SK-N-SH (cell line): Measurements from ENCODE around the gene TICAM2. TPM values are rescaled to one million over a fixed set of nuclear protein-coding genes. Genes with fewer than 3 reads are reported as not detected.

ENCODE experiments used
- CTCF ChIA-PET: fragments of 300-600, 350-600 bp; formaldehyde crosslinking; extraction: SDS; loops from one replicate; lab custom pipeline; 2021; lab: Yijun Ruan, JAX
- POLR2A ChIA-PET: fragments of 350-600 bp; sonication (Branson Sonifier 250); formaldehyde crosslinking; extraction: SDS; loops from one replicate; lab custom pipeline; 2020; ENCODE audit warnings: antibody characterized with exemption, inconsistent platforms; lab: Yijun Ruan, JAX
- DNase-seq: peaks from one replicate; pipeline ENCODE4 v3.0.0; 2012
- H2AFZ ChIP-seq: fragments of 200-600 bp; sonication (generic); 2 replicates; pipeline ENCODE4 v1.8.1; 2016; ENCODE audit warnings: antibody characterized with exemption, mild to moderate bottlenecking, low read depth
- H3F3A ChIP-seq: fragments of 200-600 bp; sonication (generic); replicated peaks from 2 replicates; pipeline ENCODE3; 2016; ENCODE audit warnings: antibody characterized with exemption, mild to moderate bottlenecking; ENCODE audit not compliant: insufficient read depth
- H3K27ac ChIP-seq, 2 experiments: fragments of 200-500 bp in 1 of 2; fragments of 200-600 bp in 1 of 2; sonication (Bioruptor generic) in 1 of 2; sonication (generic), shearing (Covaris generic) in 1 of 2; 2 replicates each; pipeline versions ENCODE4 v1.5.1 to v1.6.1; 2014 to 2016; ENCODE audit warnings: low read depth in 2 of 2, inconsistent platforms in 1 of 2, low read length in 1 of 2, mild to moderate bottlenecking in 1 of 2, mixed read lengths in 1 of 2
- H3K27me3 ChIP-seq: fragments of 200-600 bp; sonication (generic), shearing (Covaris generic); 2 replicates; pipeline ENCODE4 v1.6.1; 2016; ENCODE audit warnings: mixed run types; ENCODE audit not compliant: insufficient read depth
- H3K36me3 ChIP-seq, 2 experiments: fragments of 200-500 bp in 1 of 2; fragments of 200-600 bp in 1 of 2; sonication (Bioruptor generic) in 1 of 2; sonication (generic) in 1 of 2; replicated peaks in 1 of 2; 2 replicates each; pipeline versions ENCODE3 to v1.5.1; 2014 to 2016; ENCODE audit warnings: low read length in 1 of 2, mild to moderate bottlenecking in 1 of 2; ENCODE audit not compliant: insufficient read depth in 2 of 2, control insufficient read depth in 1 of 2
- H3K4me1 ChIP-seq, 2 experiments: fragments of 200-500 bp in 1 of 2; fragments of 200-600 bp in 1 of 2; sonication (Bioruptor generic) in 1 of 2; sonication (generic), shearing (Covaris generic) in 1 of 2; 2 replicates each; pipeline versions ENCODE4 v1.5.1 to v1.6.1; 2014 to 2016; ENCODE audit warnings: low read depth in 1 of 2, low read length in 1 of 2, mixed run types in 1 of 2; ENCODE audit not compliant: insufficient read depth in 2 of 2, control insufficient read depth in 1 of 2
- H3K4me2 ChIP-seq: fragments of 200-600 bp; sonication (generic), shearing (Covaris generic); 2 replicates; pipeline ENCODE4 v1.6.1; 2017; ENCODE audit warnings: mixed run types
- H3K4me3 ChIP-seq, 2 experiments: fragments of 200-500 bp in 1 of 2; fragments of 200-600 bp in 1 of 2; sonication (Bioruptor generic) in 1 of 2; sonication (generic), shearing (Covaris generic) in 1 of 2; 2 replicates each; pipeline versions ENCODE4 v1.5.1 to v1.8.1; 2014 to 2016; ENCODE audit warnings: low read depth in 2 of 2, inconsistent platforms in 1 of 2, low read length in 1 of 2, mild to moderate bottlenecking in 1 of 2, mixed read lengths in 1 of 2, moderate library complexity in 1 of 2
- H3K79me2 ChIP-seq: fragments of 200-600 bp; sonication (generic); 2 replicates; pipeline ENCODE4 v1.8.1; 2017; ENCODE audit warnings: mild to moderate bottlenecking; ENCODE audit not compliant: insufficient read depth
- H3K9ac ChIP-seq: fragments of 200-600 bp; sonication (generic); 2 replicates; pipeline ENCODE4 v1.6.1; 2017; ENCODE audit warnings: mixed run types
- H3K9me2 ChIP-seq: fragments of 200-600 bp; sonication (generic); 2 replicates; pipeline ENCODE4 v1.6.1; 2017; ENCODE audit warnings: mixed run types
- H3K9me3 ChIP-seq: fragments of 200-600 bp; sonication (generic); 2 replicates; pipeline ENCODE4 v1.6.1; 2017; ENCODE audit warnings: mixed run types, mild to moderate bottlenecking, moderate library complexity
- H4K20me1 ChIP-seq: fragments of 200-600 bp; sonication (generic); 2 replicates; pipeline ENCODE4 v1.6.1; 2017; ENCODE audit warnings: mild to moderate bottlenecking, mixed run types; ENCODE audit not compliant: insufficient read depth
- CTCF ChIP-seq: fragments of 200-600 bp; sonication (generic); IDR thresholded peaks from 2 replicates; pipeline ENCODE4 v1.6.1; 2017; ENCODE audit warnings: antibody characterized with exemption, mild to moderate bottlenecking, moderate library complexity
- ELF1 ChIP-seq: IDR thresholded peaks from 2 replicates; pipeline ENCODE4 v1.4.0; 2012
- EP300 ChIP-seq, 2 experiments: IDR thresholded peaks; 2 replicates each; pipeline versions ENCODE4 v1.4.0 to v1.6.1; 2012; ENCODE audit warnings: borderline replicate concordance in 1 of 2, low read depth in 1 of 2, low read length in 1 of 2
- FOSL2 ChIP-seq: IDR thresholded peaks from 2 replicates; pipeline ENCODE4 v1.4.0; 2012; ENCODE audit warnings: low read depth, mild to moderate bottlenecking, moderate library complexity, borderline replicate concordance
- FOXM1 ChIP-seq: IDR thresholded peaks from 2 replicates; pipeline ENCODE4 v1.4.0; 2012; ENCODE audit warnings: low read depth, mild to moderate bottlenecking
- JUND ChIP-seq: IDR thresholded peaks from 2 replicates; pipeline ENCODE4 v1.4.0; 2012
- POLR2AphosphoS5 ChIP-seq: IDR thresholded peaks from 2 replicates; pipeline ENCODE4 v1.6.1; 2012; ENCODE audit warnings: low read depth, low read length
- RCOR1 ChIP-seq: fragments of 150-350 bp; IDR thresholded peaks from 2 replicates; pipeline ENCODE4 v1.6.1; 2017; ENCODE audit warnings: antibody characterized with exemption, low read length
- REST ChIP-seq: IDR thresholded peaks from 2 replicates; pipeline ENCODE4 v1.6.1; 2012; ENCODE audit warnings: mild to moderate bottlenecking, low read depth, low read length, moderate library complexity
- RFX5 ChIP-seq: IDR thresholded peaks from 2 replicates; pipeline ENCODE4 v1.6.1; 2012; ENCODE audit warnings: mild to moderate bottlenecking, improper control_type of control experiment, low read length
- SMC3 ChIP-seq: IDR thresholded peaks from 2 replicates; pipeline ENCODE4 v1.6.1; 2012; ENCODE audit warnings: low read depth, low read length, improper control_type of control experiment
- TCF12 ChIP-seq: IDR thresholded peaks from 2 replicates; pipeline ENCODE4 v1.4.0; 2012
- ZBTB33 ChIP-seq: IDR thresholded peaks from 2 replicates; pipeline ENCODE4 v1.4.0; 2012; ENCODE audit warnings: low read depth, borderline replicate concordance
- WGBS: methylation state at CpG from one replicate; pipeline ENCODE4 v1.1.6; 2017; ENCODE audit warnings: low lambda C conversion rate; 5-methylcytosine and 5-hydroxymethylcytosine counted together
- polyA plus RNA-seq, 3 experiments: library from polyadenylated mRNA; depleted of rRNA; stranded (reverse); fragments of >200 nt; gene quantifications; 2 replicates each; pipeline ENCODE4 v1.2.3, GENCODE V29; 2012

Gene TICAM2
- polyA plus RNA-seq, 1 of the 3 experiments (the other 2 are of a cell fraction): not detected

- H3K27ac ChIP-seq: no peak overlapping the region
- TF ChIP-seq TCF12 (no peak), SMC3 (no peak), EP300 (IDR thresholded peaks at IDR 0.05; ENCODE audit: borderline replicate concordance in 1 of 2, low read depth in 1 of 2, low read length in 1 of 2) (no peak), RCOR1 (no peak), ELF1 (no peak)
- TF ChIP-seq, all 33 proteins: peak for 0
- H3K4me2 ChIP-seq: no peak overlapping the region
- H3K4me1 ChIP-seq: peaks cover 0 to 2% of the 10 kb centered on the region in 2 experiments; a peak in 1 of 4 replicates
- H2AFZ ChIP-seq: no peak overlapping the region
- H3K9me2 ChIP-seq: no peaks in the 10 kb centered on the region
- ChIA-PET CTCF (interaction anchor here (2.4 kb wide), 1 partner anchor 10 kb away, joined by 11 read pairs; no protein-coding TSS in a partner anchor), POLR2A (no interaction called here)
- 73% methylated on average over 2 of the region's 2 CpGs for WGBS
- no peaks in the 10 kb centered on the region for H3K9me3 ChIP-seq
- H3K79me2 ChIP-seq: no peaks in the 10 kb centered on the region
- H3F3A ChIP-seq: peaks cover under 1% of the 10 kb centered on the region
- H3K4me3 ChIP-seq: no peak overlapping the region
- no peak overlapping the region for H3K9ac ChIP-seq
- no peaks in the 10 kb centered on the region for H3K27me3 ChIP-seq
- DNase-seq: no peak
- no peaks in the 10 kb centered on the region for H4K20me1 ChIP-seq
- H3K36me3 ChIP-seq: no peaks in the 10 kb centered on the region
Measured at GRCh38 chr5:115644046-115644445, 41.8 kb upstream of the TICAM2 start.

- H4K20me1 ChIP-seq: no peaks in the 10 kb centered on the region
- H3K9me2 ChIP-seq: no peaks in the 10 kb centered on the region
- H3K9ac ChIP-seq: no peak overlapping the region
- CTCF ChIA-PET: interaction anchor here (0.8 to 3.7 kb wide), 2 partner anchors 332 to 427 kb away, joined by 3 to 15 read pairs; no protein-coding TSS in a partner anchor
- no peak overlapping the region for H3K4me2 ChIP-seq
- no peak for DNase-seq
- H3K27me3 ChIP-seq: no peaks in the 10 kb centered on the region
- H2AFZ ChIP-seq: no peak overlapping the region
- no peaks in the 10 kb centered on the region; a peak in 1 of 4 replicates for H3K4me1 ChIP-seq
- no peaks in the 10 kb centered on the region for H3K9me3 ChIP-seq
- POLR2A ChIA-PET: no interaction called here
- TF ChIP-seq ZBTB33 (no peak), JUND (peak; percentile 38), FOXM1 (no peak), TCF12 (peak; percentile 37), POLR2AphosphoS5 (no peak), RFX5 (no peak), CTCF (no peak), REST (no peak), FOSL2 (0 out of 2 replicates have a peak, but pooled peaks have one; percentile 11)
- H3K79me2 ChIP-seq: no peaks in the 10 kb centered on the region
- no peaks in the 10 kb centered on the region for H3K36me3 ChIP-seq
- H3F3A ChIP-seq: no peaks in the 10 kb centered on the region
- peak overlapping the region in 1 of 2 experiments; percentile 37; a peak in 1 of 4 replicates for H3K27ac ChIP-seq
- WGBS: 8% methylated on average over 1 of the region's 1 CpG
- H3K4me3 ChIP-seq: no peak overlapping the region
Measured at GRCh38 chr5:115641948-115642347, 39.7 kb upstream of the TICAM2 start.
